Smooth muscle cell (in vitro differentiated cells): Measurements from ENCODE around the gene THADA. TPM values are rescaled to one million over a fixed set of nuclear protein-coding genes. Genes with fewer than 3 reads are reported as not detected.
A peak's percentile ranks its signal among the peaks of the same experiment; 100 is the strongest.

ENCODE experiments used
- DNase-seq: peaks from one replicate; lab custom pipeline; 2025; ENCODE audit not compliant: unreplicated experiment; lab: John Stamatoyannopoulos, UW
- H2AFZ ChIP-seq: fragments of 200-600 bp; sonication (generic); 2 replicates; pipeline ENCODE4 v1.6.0; 2016; ENCODE audit warnings: antibody characterized with exemption, low read depth, mild to moderate bottlenecking
- H3F3A ChIP-seq: fragments of 200-600 bp; sonication (generic); 2 replicates; pipeline ENCODE4 v1.6.0; 2017; ENCODE audit warnings: antibody characterized with exemption, low read depth
- H3K27ac ChIP-seq: fragments of 200-600 bp; sonication (generic); 2 replicates; pipeline ENCODE4 v1.5.1; 2016; ENCODE audit warnings: low read depth, mild to moderate bottlenecking
- H3K27me3 ChIP-seq: fragments of 200-600 bp; sonication (generic); 2 replicates; pipeline ENCODE4 v1.6.1; 2016; ENCODE audit warnings: low read depth, mild to moderate bottlenecking
- H3K36me3 ChIP-seq: fragments of 200-600 bp; sonication (generic); 2 replicates; pipeline ENCODE4 v1.5.1; 2016; ENCODE audit warnings: low read depth
- H3K4me1 ChIP-seq: fragments of 200-600 bp; sonication (generic); 2 replicates; pipeline ENCODE4 v1.5.1; 2016; ENCODE audit warnings: low read depth
- H3K4me2 ChIP-seq: fragments of 200-600 bp; sonication (generic); 2 replicates; pipeline ENCODE4 v1.6.0; 2016; ENCODE audit warnings: mild to moderate bottlenecking
- H3K4me3 ChIP-seq: fragments of 200-600 bp; sonication (generic); 2 replicates; pipeline ENCODE4 v1.5.1; 2016; ENCODE audit warnings: mild to moderate bottlenecking
- H3K79me2 ChIP-seq: fragments of 200-600 bp; sonication (generic); 2 replicates; pipeline ENCODE4 v1.6.0; 2016; ENCODE audit warnings: low read depth, mild to moderate bottlenecking
- H3K9ac ChIP-seq: fragments of 200-600 bp; sonication (generic); 2 replicates; pipeline ENCODE4 v1.6.0; 2016; ENCODE audit warnings: low read depth
- H3K9me3 ChIP-seq: fragments of 200-600 bp; sonication (generic); replicated peaks from 2 replicates; pipeline ENCODE4 v1.5.1; 2016; ENCODE audit warnings: low read depth
- H4K20me1 ChIP-seq: fragments of 200-600 bp; sonication (generic); 2 replicates; pipeline ENCODE4 v1.6.0; 2016; ENCODE audit warnings: low read depth
- CTCF ChIP-seq: fragments of 200-600 bp; sonication (generic); IDR thresholded peaks from 2 replicates; pipeline ENCODE4 v1.5.1; 2017; ENCODE audit warnings: borderline replicate concordance, mild to moderate bottlenecking, antibody characterized with exemption; ENCODE audit not compliant: insufficient read depth, poor library complexity, severe bottlenecking
- WGBS: methylation state at CpG from one replicate; pipeline ENCODE4 v1.1.7; 2016; ENCODE audit warnings: low lambda C conversion rate; 5-methylcytosine and 5-hydroxymethylcytosine counted together
- polyA plus RNA-seq: library from polyadenylated mRNA; unstranded; fragments of >200 nt; fragmentation: Nextera tagmentation; extraction: Ambion mirVana; gene quantifications from 2 replicates; pipeline ENCODE4 v1.2.1, GENCODE V29; 2016
- total RNA-seq: library from RNA; depleted of rRNA; stranded (reverse); fragments of >200 nt; gene quantifications from 2 replicates; pipeline ENCODE4 v1.2.3, GENCODE V29; 2014

Gene THADA
- total and polyA plus RNA-seq, 2 experiments from 2014 or later: 11.3 to 20.9 TPM

- TF ChIP-seq CTCF: no peak
Measured at GRCh38 chr2:43268066-43268953, 327.5 kb downstream of the THADA start.

GRCh38 chr2:43267381-43267780 lies 328.5 kb downstream of the THADA start:
- Histone ChIP-seq H3K4me1 (peaks cover 22% of the 10 kb centered on the region), H3K9me3 (no peaks in the 10 kb centered on the region), H3F3A (peaks cover 20% of the 10 kb centered on the region), H2AFZ (no peak overlapping the region), H3K36me3 (no peaks in the 10 kb centered on the region), H3K4me3 (no peak overlapping the region), H4K20me1 (no peaks in the 10 kb centered on the region), H3K4me2 (peak overlapping the region; percentile 13), H3K27ac (peak overlapping the region; percentile 33), H3K27me3 (no peaks in the 10 kb centered on the region), H3K9ac (peak overlapping the region; percentile 30), H3K79me2 (no peaks in the 10 kb centered on the region)
- 70% methylated on average over 7 of the region's 7 CpGs for WGBS
- no peak for DNase-seq
- no peak for TF ChIP-seq CTCF

More at GRCh38 chr2:43268066-43268953, 327.5 kb downstream of the THADA start:
- H3K36me3 ChIP-seq: no peaks in the 10 kb centered on the region
- H3K27me3 ChIP-seq: no peaks in the 10 kb centered on the region
- no peak for DNase-seq
- H3K79me2 ChIP-seq: no peaks in the 10 kb centered on the region
- H3F3A ChIP-seq: peaks cover 27% of the 10 kb centered on the region
- WGBS: 80% methylated on average over 10 of the region's 10 CpGs
- peak overlapping the region; percentile 73 for H3K9ac ChIP-seq
- peak overlapping the region; percentile 75 for H3K4me2 ChIP-seq
- H2AFZ ChIP-seq: no peak overlapping the region
- peaks cover 22% of the 10 kb centered on the region for H3K4me1 ChIP-seq
- peak overlapping the region; percentile 88 for H3K27ac ChIP-seq
- no peaks in the 10 kb centered on the region for H3K9me3 ChIP-seq
- no peaks in the 10 kb centered on the region for H4K20me1 ChIP-seq
- H3K4me3 ChIP-seq: no peak overlapping the region

- Histone ChIP-seq H3F3A (peaks cover 20% of the 10 kb centered on the region), H3K4me2 (peak overlapping the region; percentile 13), H3K27ac (peak overlapping the region; percentile 33), H3K27me3 (no peaks in the 10 kb centered on the region), H3K4me3 (no peak overlapping the region), H3K9me3 (no peaks in the 10 kb centered on the region), H4K20me1 (no peaks in the 10 kb centered on the region), H2AFZ (no peak overlapping the region), H3K79me2 (no peaks in the 10 kb centered on the region), H3K4me1 (peaks cover 22% of the 10 kb centered on the region), H3K36me3 (no peaks in the 10 kb centered on the region), H3K9ac (peak overlapping the region; percentile 30)
- TF ChIP-seq CTCF: no peak
- no peak for DNase-seq
- WGBS: 74% methylated on average over 4 of the region's 4 CpGs
Measured at GRCh38 chr2:43266711-43267111, 329.1 kb downstream of the THADA start.
